Iris pigment epithelial cell (primary cell): ENCODE measurements around the gene CBARP.

ENCODE experiments used
- DNase-seq: peaks from one replicate; pipeline ENCODE4 v3.0.0-alpha.2; 2011; ENCODE audit warnings: low read depth

Gene CBARP, protein sequence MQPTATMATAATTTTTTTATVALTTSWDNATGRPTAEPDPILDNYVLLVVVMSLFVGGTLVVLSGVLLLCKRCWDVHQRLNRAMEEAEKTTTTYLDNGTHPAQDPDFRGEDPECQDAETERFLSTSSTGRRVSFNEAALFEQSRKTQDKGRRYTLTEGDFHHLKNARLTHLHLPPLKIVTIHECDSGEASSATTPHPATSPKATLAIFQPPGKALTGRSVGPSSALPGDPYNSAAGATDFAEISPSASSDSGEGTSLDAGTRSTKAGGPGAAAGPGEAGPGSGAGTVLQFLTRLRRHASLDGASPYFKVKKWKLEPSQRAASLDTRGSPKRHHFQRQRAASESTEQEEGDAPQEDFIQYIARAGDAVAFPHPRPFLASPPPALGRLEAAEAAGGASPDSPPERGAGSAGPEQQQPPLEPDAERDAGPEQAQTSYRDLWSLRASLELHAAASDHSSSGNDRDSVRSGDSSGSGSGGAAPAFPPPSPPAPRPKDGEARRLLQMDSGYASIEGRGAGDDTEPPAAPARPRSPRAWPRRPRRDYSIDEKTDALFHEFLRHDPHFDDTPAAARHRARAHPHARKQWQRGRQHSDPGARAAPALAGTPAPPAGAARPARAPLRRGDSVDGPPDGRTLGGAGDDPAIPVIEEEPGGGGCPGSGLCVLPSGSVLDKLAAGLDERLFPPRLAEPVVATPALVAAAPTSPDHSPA

DNA sequence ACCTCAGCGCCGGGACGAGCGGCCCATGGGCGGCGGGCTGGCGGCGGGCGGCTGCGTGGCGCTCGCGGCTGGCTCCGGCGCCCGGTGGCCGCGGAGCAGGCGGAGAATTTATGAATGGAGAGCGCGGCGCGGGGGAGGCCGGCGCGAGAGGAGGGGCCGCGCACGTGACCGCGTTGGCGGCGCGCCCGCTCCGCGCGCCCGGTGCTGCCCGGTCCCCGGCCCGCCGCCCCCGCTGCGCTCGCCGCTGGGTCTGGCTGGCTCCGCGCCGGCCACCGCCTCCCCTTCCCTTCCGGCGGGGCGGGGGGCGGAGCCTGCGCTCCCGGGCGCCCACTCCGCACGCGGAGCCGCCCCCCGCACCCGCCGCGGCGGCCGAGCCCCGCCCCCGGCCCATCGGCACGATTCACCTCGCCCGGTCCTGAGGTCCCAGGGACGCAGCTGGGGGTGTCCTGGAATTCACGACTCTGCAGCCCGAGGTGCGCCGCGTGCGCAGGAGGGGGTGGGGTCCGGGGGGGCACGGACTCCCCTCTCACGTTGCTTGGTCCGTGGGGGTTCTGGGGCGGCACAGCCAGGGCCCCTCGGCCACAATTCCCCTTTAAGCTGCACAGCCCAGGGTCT is at the start of gene CBARP:
Gene CBARP (minus strand): TSS at position 252 of the 615 bp plus-strand sequence. CDS start 1,905 bp downstream, outside the sequence.
- no peak for DNase-seq

DNA sequence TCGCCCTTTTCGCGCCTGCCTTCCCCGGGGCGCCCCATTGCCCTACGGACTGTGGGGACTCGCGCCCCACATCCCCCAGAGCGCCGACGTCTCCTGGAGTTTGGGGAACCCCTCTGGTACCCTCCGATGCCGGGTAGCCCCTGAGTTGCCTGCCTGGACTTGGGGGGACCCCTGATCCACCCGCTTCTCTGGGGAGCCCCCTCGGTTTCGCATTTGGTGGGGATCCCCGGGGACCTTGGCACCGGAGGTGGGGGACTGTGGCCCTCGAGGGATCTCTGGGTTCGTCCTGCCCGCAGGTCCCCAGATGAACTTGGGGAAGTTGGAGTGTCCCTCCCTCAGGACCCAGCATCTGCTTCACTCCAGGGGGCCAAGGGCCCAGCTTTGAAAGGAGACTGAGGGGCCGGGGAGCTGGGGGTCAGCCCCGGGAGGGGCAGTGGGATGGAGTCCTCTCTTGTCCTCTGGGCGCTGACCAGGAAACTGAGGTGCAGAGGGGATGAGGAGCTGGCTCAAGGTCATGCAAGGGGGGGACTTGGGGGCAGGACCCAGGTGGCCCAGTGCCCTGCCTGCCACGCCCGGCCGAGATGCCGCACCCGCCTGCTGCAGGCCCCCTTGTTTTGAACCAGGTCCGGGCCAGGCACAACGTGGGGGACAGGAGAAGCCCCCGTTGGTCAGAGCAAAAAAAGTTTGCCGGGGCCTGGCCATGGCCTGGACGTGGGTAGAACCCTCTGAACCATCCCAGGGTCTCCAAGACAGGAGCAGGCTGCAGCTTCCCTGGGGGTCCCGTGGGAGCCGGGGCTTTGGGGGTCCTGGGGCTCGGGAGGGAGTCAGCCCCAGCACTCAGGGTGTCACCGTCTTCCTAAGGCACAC is 48.9 kb upstream of the CBARP start:
- no peak for DNase-seq

DNA sequence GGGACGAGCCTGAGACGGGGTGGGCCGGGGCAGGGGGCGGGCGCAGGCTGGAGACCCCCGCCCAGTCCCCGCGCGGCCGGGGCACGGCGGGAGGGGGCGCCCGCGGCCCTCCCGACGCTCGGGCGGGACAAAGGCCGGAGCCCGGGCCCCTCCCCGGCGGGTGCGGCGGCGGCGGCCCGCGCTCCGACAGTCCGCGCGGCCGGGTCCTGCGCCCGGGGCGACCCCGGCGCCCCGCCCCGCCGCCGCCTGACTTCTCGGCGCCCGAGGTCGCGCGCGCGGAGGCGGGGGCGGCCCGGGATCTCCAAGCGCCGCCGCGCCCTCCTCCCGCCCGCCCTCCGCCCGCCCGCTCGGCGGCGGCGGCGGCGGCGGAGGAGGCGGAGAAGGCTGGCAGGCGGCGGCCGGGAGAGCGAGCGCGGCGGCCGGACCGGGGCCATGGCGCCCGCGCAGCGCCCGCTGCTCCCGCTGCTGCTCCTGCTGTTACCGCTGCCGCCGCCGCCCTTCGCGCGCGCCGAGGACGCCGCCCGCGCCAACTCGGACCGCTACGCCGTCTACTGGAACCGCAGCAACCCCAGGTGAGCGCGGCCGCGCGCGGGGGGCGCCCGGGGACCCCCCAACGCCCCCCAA is 48.0 kb upstream of the CBARP start, which contains the start of gene EFNA2:
Gene EFNA2 (plus strand): TSS at position 137 of the 624 bp plus-strand sequence. CDS start 296 bp downstream, at position 433.
- DNase-seq: no peak

DNA sequence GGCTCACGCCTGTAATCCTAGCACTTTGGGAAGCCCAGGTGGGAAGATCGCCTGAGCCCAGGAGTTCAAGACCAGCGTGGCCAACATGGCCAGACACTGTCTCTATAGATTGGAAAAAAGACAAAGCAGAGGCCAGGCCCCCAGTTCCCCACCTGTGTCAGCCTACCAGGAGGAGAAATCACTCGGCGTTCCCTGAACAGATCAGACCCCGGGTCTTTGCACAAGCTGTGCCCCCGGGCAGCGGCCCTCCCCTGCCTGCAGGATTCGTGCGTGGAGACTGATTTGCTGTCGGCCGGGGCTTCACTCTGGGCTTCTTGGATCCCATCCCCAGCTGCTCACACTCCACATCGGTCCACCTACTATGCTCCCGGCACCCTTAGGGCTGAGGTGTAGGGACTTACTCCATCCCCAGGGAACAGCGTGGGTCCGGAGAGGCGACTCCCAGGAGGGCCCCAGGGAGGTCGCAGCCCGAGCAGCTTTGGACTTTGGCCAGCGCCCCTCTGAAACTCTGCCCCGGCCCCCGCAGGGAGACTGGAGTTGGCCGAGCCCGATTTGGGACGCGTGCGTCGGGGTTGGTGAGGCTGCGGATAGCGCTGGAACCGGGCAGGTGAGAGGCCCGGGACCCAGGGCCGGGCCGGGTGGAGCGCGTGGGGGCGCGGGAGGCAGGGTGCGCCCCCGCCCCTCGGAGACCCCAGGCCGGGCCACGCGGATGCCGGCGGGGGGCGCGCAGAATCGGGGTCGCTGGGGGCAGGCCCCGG is 47.4 kb upstream of the CBARP start:
- DNase-seq: no peak

DNA sequence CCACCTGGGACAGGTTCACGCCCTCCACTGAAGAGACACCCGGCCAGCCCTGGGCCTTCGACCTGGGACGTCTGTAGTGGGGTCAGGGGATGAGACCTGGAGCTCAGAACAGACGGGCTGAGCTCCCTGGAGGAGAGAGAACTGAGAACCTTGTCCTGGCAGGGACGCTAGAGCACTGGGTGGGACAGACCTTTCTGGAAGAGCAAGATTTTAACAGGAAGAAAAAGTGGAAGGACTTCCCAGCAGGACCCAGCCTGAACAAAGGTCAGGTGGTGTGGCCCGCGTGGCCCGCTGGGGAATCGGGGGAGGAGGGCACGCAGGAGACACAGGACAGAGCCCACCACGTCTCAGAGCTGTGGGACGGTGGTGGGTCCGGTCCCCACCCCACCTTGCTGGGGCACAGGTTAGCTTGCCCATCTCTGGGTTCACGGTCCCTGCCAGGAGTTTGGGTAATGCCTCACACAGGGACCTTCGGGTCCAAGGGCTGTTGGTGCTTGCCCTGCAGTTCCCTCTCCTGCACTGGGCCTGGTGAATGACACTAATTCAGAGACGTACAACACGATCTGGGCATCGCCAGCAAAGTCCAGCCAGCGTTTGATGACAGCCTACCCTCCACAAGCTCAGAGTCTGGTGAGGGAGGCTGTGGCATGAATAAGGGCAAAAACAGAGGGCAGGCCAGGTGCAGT is 46.6 kb upstream of the CBARP start:
- DNase-seq: no peak

DNA sequence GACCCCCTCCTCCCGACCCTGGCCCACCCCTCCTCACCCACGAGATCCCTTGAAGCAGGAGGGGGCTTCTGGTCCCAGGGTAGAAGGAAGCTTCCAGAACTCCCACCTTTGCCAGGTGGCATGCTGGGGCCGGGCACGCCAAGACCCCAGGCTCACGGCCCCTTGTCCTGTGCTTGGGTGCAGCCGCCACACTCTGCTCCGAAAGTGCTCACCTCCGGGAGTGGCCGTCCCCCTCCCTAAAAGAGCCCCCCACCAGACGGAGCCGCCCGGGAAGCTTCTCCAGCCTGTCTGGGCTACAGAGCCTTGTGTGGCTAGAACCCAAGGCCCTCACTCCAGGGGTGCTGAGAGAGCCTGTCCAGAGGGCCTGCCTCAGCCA is 46.1 kb upstream of the CBARP start:
- DNase-seq: no peak

DNA sequence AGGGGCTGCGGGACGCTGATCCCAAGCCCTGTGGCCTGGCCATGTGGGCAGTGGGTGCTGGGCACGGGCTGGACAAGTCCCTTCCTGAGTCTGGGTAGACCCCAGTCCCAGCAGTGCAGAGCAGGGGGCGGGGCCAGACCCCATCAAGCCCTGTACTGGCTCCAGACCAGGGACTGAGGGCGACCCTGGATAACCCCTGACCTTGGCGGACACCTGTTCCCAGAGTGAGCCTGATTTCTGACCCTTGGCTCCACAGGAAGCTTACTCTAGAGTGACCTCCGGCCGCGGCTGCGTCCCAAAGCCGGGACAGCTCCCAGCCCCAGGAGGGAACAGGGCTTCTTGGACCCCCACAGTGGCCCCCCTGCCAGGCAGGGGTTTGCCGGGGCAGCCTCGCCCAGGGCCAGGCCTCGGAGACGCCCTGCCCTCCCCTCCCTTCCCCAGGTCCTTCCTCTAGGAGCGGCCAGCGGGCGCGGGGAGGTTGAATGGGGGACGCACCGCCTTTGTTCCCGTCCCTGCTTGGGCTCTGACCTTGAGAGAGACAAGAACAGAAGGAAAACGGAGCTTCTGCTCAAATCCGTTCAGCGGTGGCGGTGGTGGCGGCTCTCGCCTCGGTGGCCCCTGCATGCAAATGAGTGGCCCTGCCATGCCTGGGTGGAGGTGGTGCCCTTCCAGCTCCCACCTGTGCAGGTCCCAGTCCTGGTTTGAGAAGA is 45.6 kb upstream of the CBARP start:
- DNase-seq: no peak

DNA sequence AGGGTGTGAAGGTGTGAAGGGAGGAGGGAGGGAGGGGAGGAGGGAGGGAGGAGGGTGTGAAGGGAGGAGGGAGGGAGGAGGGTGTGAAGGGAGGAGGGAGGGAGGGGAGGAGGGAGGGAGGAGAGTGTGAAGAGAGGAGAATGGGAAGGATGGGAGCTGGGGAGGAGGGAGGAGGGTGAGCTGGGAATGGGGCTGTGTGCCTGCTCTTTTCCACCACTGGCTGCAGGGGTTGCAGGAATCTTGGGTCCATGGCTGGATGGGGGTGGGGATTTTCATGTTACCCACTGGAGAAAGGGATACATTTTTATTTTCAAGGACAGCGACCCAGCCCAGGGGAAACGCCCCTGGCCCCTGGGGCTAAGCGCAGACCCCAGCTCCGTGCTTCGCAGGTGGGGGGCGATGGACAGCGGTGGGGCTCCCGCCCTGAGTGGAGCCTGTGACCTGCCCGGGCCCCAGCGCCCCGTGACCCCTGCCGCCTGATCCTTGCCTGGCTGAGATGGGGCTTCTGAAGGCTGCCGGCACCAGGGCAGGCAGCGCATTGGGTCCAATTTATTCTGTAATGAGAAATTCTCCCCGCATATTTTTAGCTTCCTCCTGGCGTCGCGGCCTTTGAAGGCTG is 44.9 kb upstream of the CBARP start:
- no peak for DNase-seq

DNA sequence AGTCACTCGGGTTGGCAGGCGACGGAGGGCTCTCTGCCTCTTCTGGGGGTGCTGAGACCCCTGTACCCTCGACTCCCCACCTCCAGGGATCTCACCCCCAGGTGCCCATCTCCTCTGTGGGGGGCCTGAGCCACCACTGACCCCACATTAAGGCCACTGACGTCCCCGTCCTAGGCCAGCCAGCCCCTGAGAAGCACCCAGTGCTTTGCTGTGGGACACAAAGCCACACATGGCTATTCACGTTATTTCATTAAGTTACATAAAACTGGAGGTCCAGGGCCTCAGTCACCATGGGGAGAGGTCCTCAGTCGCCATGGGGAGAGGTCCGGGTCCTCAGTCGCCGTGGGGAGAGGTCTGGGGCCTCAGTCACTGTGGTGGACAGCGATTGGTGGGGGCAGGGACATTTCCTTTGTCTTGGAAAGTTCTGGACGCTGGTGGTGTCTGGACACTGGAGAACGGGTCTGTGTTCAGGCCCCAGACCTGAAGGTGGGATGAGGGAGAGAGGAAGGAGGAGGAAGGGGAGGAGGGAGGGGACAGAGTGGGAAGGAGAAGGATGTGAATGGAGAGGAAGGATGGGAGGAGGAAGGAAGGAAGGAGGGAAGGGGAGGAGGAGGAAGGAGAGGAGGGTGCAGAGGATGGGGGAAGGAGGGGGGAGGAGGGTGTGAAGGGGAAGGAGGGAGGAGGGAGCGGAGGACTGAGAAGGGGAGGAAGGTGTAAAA is 43.9 kb upstream of the CBARP start:
- no peak for DNase-seq

DNA sequence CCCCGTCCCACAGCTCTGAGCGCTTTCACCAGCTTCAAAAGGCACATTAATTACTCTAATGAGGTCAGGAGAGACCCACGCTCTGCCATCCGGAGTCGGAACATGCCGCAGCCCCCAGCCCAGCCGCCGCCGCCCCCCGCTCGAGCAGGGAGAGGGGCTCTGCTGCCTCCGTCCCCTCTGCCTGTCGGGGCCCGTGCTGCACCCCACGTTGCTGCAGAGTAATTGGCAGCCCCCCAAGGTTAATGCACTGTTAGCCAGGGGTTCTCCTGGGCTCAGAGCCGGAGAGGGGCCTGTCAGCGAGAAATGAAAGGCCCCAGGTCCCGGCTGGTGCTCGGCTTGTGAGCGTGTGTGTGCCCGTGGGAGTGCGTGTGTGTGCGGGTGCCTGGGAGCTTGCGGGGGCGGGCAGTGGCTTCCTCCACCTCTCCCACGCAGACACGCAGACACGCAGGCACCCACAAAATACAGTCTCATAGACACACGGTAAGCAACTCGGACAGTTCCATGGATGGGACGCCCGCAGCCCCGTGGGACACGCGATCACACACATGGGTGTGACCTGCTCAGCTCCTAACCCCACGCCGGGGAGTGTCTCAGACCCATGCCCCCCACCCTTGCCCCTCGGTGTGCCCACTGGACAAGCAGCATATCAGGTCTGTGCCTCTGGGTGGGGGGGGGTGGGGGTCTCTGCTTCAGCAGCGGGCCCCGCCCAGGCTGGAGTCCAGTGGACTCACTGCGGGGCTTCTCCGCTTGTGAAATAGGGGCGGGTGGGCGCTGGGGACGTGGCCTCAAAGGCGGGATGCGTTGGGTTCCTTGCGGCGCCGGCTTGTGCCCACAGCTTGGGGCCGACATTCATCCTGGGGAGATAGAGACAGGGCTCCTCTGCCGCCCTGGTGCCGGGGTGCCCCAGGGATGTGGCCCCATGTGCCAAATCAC is 43.1 kb upstream of the CBARP start:
- no peak for DNase-seq

DNA sequence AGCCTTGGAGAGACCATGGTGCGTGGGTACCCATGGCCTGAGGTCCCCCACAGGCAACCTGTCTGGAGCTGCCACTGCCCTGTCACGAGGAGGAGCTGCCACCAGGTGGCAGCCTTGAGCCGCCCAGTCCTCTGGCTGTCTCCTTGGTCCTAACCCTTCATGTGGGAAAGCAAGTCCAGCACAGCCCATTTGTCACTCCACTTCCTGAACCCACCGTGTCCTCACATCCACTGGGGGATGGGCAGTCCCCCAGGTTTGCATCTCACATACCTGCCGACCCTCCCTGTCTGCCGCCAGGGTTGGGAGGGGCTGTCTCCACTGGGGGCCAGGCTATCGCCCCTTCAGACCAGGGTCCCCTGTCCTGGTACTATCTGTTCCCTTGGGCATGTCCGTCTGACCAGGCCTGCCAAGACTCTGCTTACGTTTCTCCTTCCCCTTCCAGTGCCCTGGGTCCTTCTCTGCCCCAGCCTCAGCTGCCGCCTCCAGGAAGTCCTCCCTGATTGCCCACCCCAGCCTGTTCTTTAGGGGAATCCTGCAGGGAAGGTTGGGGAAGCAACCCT is 42.1 kb upstream of the CBARP start:
- DNase-seq: peak; percentile 72

DNA sequence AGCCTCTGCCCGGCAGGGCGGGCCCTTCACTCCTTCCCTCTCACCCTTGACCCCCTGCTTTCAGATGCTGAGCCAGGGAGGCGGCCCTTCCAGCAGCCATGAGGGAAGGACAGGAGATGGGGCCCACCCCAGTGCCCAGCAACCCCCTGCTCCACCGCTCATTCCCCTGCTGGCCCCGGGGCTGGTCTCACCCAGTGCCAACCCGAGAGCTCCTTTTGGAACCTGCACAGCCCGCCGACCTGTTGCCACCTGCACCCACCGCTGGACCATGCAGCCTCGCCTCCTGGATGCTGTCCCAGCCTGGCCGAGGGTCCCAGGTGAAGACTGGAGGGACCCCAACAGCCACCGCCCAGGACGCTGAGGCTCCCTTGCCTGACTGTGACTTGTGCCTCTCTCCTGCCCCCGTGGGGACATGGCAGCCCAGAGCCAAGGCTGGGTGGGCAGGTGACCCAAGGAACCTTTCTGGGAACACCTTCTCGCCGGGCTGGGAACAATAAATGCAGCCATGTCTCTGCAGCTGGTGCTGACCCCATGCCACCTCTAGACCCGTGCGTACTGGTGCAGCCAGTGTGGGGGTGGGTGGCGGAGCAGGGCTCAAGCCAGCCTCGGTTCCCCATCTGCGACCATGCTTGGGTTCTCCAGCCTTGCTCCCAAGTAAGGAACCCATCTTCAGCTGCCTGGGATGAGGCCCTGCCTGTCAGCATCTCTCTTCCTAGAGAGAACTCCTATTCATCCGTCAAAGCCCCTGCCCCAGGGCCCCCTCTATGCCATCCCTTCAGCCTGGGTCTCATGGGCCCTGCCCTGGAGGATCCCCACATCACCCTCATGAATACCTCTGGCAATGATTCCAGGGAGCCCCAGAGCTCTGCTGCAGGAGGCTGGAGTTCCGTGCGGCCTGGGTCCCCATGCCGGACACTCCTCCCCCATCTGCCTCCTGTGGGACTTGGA is 41.2 kb upstream of the CBARP start:
- DNase-seq: no peak

DNA sequence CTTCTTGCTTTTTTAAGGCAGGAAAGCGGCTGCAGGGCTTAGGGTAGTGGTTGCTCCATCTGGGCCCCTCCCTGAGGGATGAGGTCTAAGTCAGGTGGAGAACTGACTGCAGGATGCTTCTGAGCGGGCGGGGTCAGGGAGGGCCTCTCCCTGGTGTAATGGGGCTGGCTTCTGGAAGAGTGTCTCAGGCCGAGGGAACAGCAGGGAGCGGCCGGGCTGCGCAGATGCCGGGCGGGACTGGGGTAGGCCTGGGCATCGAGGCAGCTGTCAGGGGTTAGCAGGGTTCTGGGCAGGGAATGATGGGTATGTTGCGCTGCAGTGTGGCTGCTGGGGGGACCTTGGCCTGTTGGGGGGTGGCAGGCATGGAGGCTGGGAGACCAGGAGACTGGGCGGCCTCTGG is 40.3 kb upstream of the CBARP start:
- DNase-seq: no peak

DNA sequence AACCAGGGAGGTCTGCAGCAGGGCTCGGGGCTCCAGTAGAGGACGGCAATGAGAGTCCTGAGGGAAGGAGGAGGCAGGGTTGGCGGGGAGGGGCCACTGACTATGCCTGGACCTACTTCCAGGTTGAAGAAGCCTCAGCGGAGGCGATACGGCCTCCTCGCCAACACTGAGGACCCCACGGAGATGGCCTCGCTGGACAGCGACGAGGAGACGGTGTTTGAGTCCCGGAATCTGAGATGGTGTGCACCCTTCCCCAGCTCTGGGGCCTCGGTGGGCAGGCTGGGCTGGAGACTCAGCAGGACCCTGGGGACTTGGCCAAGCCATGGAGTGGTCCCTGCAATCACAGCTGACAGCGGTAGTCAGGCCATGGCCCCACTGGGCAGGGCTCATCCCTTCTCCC is 39.3 kb upstream of the CBARP start:
- no peak for DNase-seq

DNA sequence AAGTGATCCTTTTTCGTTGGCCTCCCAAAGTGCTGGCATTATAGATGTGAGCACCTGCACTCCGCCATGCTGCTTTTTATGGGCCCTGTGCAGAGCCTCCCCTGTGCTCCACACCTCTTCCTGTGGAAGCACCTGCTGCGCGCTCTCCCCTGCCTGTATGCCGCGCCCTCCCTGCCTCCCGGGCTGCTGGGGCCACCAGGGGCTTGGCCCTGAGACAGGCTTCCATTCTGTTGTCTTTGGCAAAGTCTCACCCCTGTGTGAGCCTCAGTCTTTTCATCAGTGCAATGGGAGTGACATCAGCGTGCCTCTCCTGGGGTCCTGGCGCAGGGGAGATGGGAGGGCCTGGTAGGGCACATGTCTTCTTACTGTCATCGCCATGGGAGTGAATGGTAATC is 38.8 kb upstream of the CBARP start:
- DNase-seq: no peak
